Stomach (tissue), 9 donors: ENCODE measurements around the gene NINL. TPM values are rescaled to one million over a fixed set of nuclear protein-coding genes. Genes with fewer than 3 reads are reported as not detected.

Experiments used
- DNase-seq, 2 donors: peaks; one replicate each; pipeline versions ENCODE4 v3.0.0 to v3.0.0-alpha.2; 2013 to 2019
- H3K27ac ChIP-seq, 5 donors: fragments of 200-600 bp in 4 of 5; sonication (generic) in 4 of 5; one replicate each; pipeline ENCODE4 v1.5.1; 2013 to 2019; ENCODE audit warnings: mild to moderate bottlenecking in 1 of 5, moderate library complexity in 1 of 5
- H3K27me3 ChIP-seq, 3 donors: fragments of 200-600 bp; sonication (generic); one replicate each; pipeline ENCODE4 v1.5.1; 2017 to 2019; ENCODE audit warnings: mixed run types in 1 of 3
- H3K36me3 ChIP-seq, 4 donors: fragments of 200-600 bp; sonication (generic); 1 replicate in 3 of 4; 2 replicates in 1 of 4; pipeline ENCODE4 v1.5.1; 2016 to 2019
- H3K4me1 ChIP-seq, 4 donors: fragments of 200-600 bp; sonication (generic); one replicate each; pipeline ENCODE4 v1.5.1; 2016 to 2019
- H3K4me3 ChIP-seq, 4 donors: fragments of 200-600 bp; sonication (generic) in 3 of 4; one replicate each; pipeline ENCODE4 v1.5.1; 2016 to 2019; ENCODE audit warnings: mild to moderate bottlenecking in 1 of 4
- H3K9me3 ChIP-seq, 4 donors: fragments of 200-600 bp; sonication (generic); one replicate each; pipeline ENCODE4 v1.5.1; 2016 to 2019
- CTCF ChIP-seq, 7 experiments: fragments of 450-650 bp in 4 of 7; fragments of 200-600 bp in 3 of 7; sonication (generic) in 3 of 7; IDR thresholded peaks; one replicate each; pipeline ENCODE4 v1.5.1; 2016 to 2019; ENCODE audit warnings: antibody characterized with exemption in 7 of 7, control low read depth in 2 of 7, mild to moderate bottlenecking in 1 of 7
- EP300 ChIP-seq: sonication (generic); formaldehyde crosslinking; IDR thresholded peaks from one replicate; pipeline ENCODE4 v1.6.1; 2017; ENCODE audit warnings: antibody characterized with exemption
- POLR2A ChIP-seq, 4 donors: fragments of 450-650 bp; IDR thresholded peaks; one replicate each; pipeline ENCODE4 v1.6.1; 2016; ENCODE audit warnings: antibody characterized with exemption in 4 of 4, control low read depth in 2 of 4, mild to moderate bottlenecking in 1 of 4, moderate library complexity in 1 of 4
- POLR2AphosphoS5 ChIP-seq, 3 donors: sonication (generic); formaldehyde crosslinking; IDR thresholded peaks; one replicate each; pipeline ENCODE4 v1.6.1; 2016; ENCODE audit warnings: antibody characterized with exemption in 3 of 3
- WGBS, 5 donors: extraction: QIAGEN DNeasy Blood & Tissue Kit in 3 of 5; methylation state at CpG; one replicate each; pipeline versions ENCODE4 v1.1.5 to v1.1.7; 2013 to 2018; 5-methylcytosine and 5-hydroxymethylcytosine counted together
- intact Hi-C: fragments of 100-400 bp; cut with DNase I; formaldehyde crosslinking; loops from one replicate; pipeline ENCODE4 v1.15.1; 2023; ENCODE audit warnings: low total_unique reads
- polyA plus RNA-seq, 3 donors: library from polyadenylated mRNA; stranded (reverse); fragments of 200-250 nt; gene quantifications; one replicate each; pipeline ENCODE4 v1.2.3, GENCODE V29; 2013
- total RNA-seq, 5 donors: library from RNA; depleted of rRNA; stranded (reverse); fragments of >200 nt; gene quantifications; one replicate each; pipeline versions ENCODE4 v1.1.0 to v1.2.3, GENCODE V29; 2014 to 2016
- donor health status: healthy with polysubstance abuse.
- donor health status: Bipolar disorder and iron deficiency.
- donor health status: healthy.

NINL gene
- total and polyA plus RNA-seq, 8 donors, result 3.1 to 34.8 (median 11.5) TPM

DNA sequence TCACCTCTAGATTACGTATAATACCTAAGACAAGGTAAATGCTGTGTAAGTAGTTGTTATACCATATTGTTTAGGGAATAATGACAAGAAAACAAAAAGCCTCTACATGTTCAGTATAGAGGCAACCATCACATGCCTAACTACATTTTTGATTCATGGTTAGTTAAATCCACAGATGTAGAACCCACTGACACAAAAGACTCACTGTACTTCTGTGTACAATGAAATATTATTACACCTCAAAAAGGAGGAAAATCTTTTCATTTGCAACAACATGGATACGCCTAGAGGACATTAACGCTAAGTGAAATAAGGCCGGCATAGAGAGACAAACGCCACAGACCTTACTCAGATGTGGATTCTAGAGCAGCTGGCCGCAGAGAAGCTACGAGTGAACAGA lies 50.5 kb downstream of the NINL start:
- H3K36me3 ChIP-seq, result peaks cover 0 to 7% (median 0%) of the 10 kb centered on the region in 4 donors
- no peaks in the 10 kb centered on the region for H3K9me3 ChIP-seq
- H3K4me3 ChIP-seq, result no peak overlapping the region
- 90 to 98% (median 95%) methylated on average over 7 of the region's 7 CpGs for WGBS, 5 donors
- intact Hi-C loops, result no loop called here
- TF ChIP-seq POLR2AphosphoS5 (IDR thresholded peaks at IDR 0.05) (no peak), POLR2A (IDR thresholded peaks at IDR 0.05) (no peak), CTCF (IDR thresholded peaks at IDR 0.05) (no peak), EP300 (no peak)
- peaks cover 10 to 39% (median 22%) of the 10 kb centered on the region in 4 donors for H3K4me1 ChIP-seq
- H3K27me3 ChIP-seq, result no peaks in the 10 kb centered on the region
- no peak for DNase-seq
- H3K27ac ChIP-seq, result no peak overlapping the region

GRCh38 chr20:25533920-25534700 lies 51.2 kb downstream of the NINL start:
- no peak for TF ChIP-seq POLR2A (IDR thresholded peaks at IDR 0.05)
- no peak for TF ChIP-seq EP300
- TF ChIP-seq POLR2AphosphoS5 (IDR thresholded peaks at IDR 0.05), result no peak
- no peak for TF ChIP-seq CTCF (IDR thresholded peaks at IDR 0.05)
- intact Hi-C loops, result no loop called here
- Histone ChIP-seq H3K36me3 (peaks cover 0 to 7% (median 0%) of the 10 kb centered on the region in 4 donors), H3K4me1 (peaks cover 10 to 31% (median 20%) of the 10 kb centered on the region in 4 donors), H3K4me3 (no peak overlapping the region), H3K27me3 (no peaks in the 10 kb centered on the region), H3K27ac (no peak overlapping the region), H3K9me3 (no peaks in the 10 kb centered on the region)
- DNase-seq, result no peak
- WGBS, 5 donors, result 37 to 56% (median 55%) methylated on average over 4 of the region's 4 CpGs

GRCh38 chr20:25532971-25533391 lies 52.4 kb downstream of the NINL start:
- H3K27me3 ChIP-seq, result no peaks in the 10 kb centered on the region
- 73 to 87% (median 84%) methylated on average over 11 of the region's 11 CpGs for WGBS, 5 donors
- DNase-seq, result peak in 1 of 2 donors; percentile 25
- no peak for TF ChIP-seq CTCF (IDR thresholded peaks at IDR 0.05)
- no peak for TF ChIP-seq POLR2AphosphoS5 (IDR thresholded peaks at IDR 0.05)
- TF ChIP-seq POLR2A (IDR thresholded peaks at IDR 0.05), result no peak
- TF ChIP-seq EP300, result no peak
- intact Hi-C loops, result no loop called here
- H3K27ac ChIP-seq, result peak overlapping the region in 3 of 5 donors; percentile 28 to 67 (median 54)
- H3K4me1 ChIP-seq, result peaks cover 7 to 24% (median 15%) of the 10 kb centered on the region in 4 donors
- H3K4me3 ChIP-seq, result peak overlapping the region in 2 of 4 donors; percentile 2 to 7
- no peaks in the 10 kb centered on the region for H3K9me3 ChIP-seq
- H3K36me3 ChIP-seq, result peaks cover 0 to 7% (median 0%) of the 10 kb centered on the region in 4 donors

- WGBS, 5 donors, result 79 to 92% (median 89%) methylated on average over 9 to 12 of the region's 12 CpGs
- no peaks in the 10 kb centered on the region for H3K36me3 ChIP-seq
- peaks cover 7 to 24% (median 15%) of the 10 kb centered on the region in 4 donors for H3K4me1 ChIP-seq
- intact Hi-C loops, result no loop called here
- no peaks in the 10 kb centered on the region for H3K9me3 ChIP-seq
- H3K27me3 ChIP-seq, result no peaks in the 10 kb centered on the region
- TF ChIP-seq EP300, result no peak
- TF ChIP-seq POLR2AphosphoS5 (IDR thresholded peaks at IDR 0.05), result no peak
- TF ChIP-seq CTCF (IDR thresholded peaks at IDR 0.05), result no peak
- no peak for TF ChIP-seq POLR2A (IDR thresholded peaks at IDR 0.05)
- H3K27ac ChIP-seq, result peak overlapping the region in 3 of 5 donors; percentile 28 to 67 (median 54)
- no peak for DNase-seq
- peak overlapping the region in 2 of 4 donors; percentile 5 to 7 for H3K4me3 ChIP-seq
Observed at GRCh38 chr20:25532015-25532751, 53.1 kb downstream of the NINL start.
